Stimulated activated CD8-positive, alpha-beta memory T cell treated with anti-CD3 and anti-CD28 coated beads, Interleukin-4, amount 100 ng/mL, for 48 hours (primary cell): ENCODE results near the gene MICOS13.
A peak's percentile ranks its signal among the peaks of the same experiment; 100 is the strongest.
"Not testable (repeated sequence)": the region's sequence is repeated elsewhere in the genome, so short reads cannot be mapped to it uniquely, and the experiment has no call there.

Experiments used
- DNase-seq: peaks from one replicate; pipeline ENCODE4 v3.0.0-alpha.2; 2020

MICOS13 gene, protein sequence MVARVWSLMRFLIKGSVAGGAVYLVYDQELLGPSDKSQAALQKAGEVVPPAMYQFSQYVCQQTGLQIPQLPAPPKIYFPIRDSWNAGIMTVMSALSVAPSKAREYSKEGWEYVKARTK

GRCh38 chr19:5680437-5681368 lies at the start of gene MICOS13, which contains the start of gene HSD11B1L:
TSS of gene MICOS13 (minus strand) at chr19:5680516. CDS start at chr19:5680486, 30 bp downstream.
TSS of gene HSD11B1L (plus strand) at chr19:5681027. CDS start at chr19:5684833, 3,806 bp downstream.
- peak; percentile 99 for DNase-seq

GRCh38 chr19:5727453-5728050 lies 47.2 kb upstream of the MICOS13 start:
- DNase-seq = no peak

GRCh38 chr19:5719961-5720790 lies 39.9 kb upstream of the MICOS13 start, which contains the start of the genes CATSPERD and LONP1:
TSS of gene CATSPERD (plus strand) at chr19:5720637. CDS start at chr19:5720738, 101 bp downstream.
TSS of gene LONP1 (minus strand) at chr19:5720146. CDS start at chr19:5720132, 14 bp downstream.
- peak; percentile 98 for DNase-seq

- peak; percentile 65 for DNase-seq
Observed at GRCh38 chr19:5719274-5719960, 39.1 kb upstream of the MICOS13 start.

- DNase-seq = peak; percentile 72
Observed at GRCh38 chr19:5718579-5719273, 38.4 kb upstream of the MICOS13 start.

DNA sequence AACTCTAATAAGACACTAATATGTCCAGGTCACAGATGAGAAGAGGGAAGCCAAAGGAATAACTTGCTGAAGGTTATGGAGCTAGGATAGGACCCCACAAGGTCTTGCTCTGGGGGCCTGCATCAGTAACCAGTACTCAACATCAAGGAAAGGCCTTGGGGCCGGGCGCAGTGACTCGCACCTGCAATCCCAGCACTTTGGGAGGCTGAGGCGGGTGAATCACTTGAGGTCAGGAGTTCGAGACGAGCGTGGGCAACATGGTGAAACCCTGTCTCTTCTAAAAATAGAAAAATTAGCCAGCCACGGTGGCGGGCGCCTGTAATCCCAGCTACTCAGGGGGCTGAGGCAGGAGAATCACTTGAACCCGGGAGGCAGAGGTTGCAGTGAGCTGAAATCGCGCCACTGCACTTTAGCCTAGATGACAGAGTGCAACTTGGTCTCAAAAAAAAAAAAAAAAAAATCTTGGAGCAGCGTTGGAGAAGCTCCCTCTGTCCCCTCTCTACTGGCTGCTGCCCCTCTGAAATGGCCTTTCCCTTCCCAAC lies 37.8 kb upstream of the MICOS13 start:
- peak; percentile 80 for DNase-seq

DNA sequence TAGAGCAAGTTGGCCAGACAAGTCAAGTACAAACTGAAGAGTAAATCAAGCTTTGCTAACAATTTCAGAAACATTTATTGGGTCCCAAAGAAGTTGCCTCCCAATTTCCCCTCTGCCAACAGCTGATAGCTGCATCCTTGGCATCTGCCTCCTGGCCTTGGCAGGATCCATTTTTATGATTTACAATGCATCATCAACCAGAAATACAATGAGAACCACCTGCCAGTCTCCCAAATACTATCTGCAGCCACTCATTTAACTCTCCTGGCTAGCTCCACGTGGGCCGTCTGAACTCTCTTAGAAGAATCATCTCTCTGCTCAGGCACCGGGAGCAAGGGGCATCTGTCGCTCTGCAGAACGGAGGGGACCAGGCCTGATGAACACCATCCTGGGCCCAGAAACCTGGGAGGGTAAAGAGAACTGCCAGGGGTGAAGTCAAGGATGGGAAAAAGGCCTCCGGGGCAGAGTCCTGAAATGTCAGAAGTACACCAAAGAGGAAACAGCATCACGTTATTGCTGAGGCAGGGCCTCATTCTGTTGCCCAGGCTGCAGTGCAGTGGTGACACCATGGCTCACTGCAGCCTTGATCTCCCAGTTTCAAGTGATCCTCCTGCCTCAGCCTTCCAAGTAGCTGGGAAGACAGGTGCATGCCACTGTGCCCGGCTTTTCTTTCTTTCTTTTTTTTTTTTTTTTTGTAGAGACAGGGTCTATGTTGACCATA lies 37.1 kb upstream of the MICOS13 start:
- DNase-seq = no peak

GRCh38 chr19:5714816-5715215 lies 34.5 kb upstream of the MICOS13 start:
- DNase-seq = no peak

DNA sequence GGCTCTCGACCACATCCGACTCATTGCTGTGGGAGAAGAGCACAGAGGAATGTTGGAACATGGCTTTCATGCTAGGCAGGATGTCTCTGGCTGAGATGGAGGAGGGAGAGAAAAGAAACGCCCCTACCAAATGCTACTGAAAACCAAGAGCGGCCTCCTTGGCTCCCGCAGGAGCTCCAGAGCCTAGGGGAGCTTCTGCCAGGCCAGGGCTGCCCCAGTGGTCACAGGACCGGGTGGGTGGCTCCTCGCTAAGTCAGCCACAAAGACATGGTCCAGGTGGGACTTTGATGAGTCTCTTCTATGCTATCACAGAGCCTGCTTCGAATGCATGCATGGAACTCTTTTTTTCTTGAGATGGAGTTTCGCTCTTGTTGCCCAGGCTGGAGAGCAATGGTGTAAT lies 32.9 kb upstream of the MICOS13 start:
- DNase-seq = no peak

- DNase-seq = no peak
Observed at GRCh38 chr19:5711713-5712161, 31.4 kb upstream of the MICOS13 start.

DNA sequence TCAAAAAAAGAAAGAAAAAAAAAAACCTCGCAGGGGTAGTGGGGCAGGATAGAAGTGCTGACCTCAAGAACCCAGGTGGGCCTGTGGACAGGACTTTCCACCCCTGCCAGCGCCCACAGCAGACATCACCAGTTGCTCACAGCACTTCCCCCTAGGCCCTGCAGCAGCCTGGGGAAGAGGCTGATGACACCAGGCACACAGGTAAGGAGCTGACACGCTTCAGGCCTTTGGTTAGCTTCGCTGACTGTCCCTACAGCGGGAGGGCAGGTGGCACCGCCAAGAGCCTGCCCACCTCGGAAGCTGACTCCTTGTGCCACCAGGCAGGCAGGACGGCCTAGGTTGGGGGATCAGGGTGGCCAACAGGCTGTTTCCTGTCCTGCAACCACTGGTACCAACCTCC lies 30.7 kb upstream of the MICOS13 start:
- no peak for DNase-seq

DNA sequence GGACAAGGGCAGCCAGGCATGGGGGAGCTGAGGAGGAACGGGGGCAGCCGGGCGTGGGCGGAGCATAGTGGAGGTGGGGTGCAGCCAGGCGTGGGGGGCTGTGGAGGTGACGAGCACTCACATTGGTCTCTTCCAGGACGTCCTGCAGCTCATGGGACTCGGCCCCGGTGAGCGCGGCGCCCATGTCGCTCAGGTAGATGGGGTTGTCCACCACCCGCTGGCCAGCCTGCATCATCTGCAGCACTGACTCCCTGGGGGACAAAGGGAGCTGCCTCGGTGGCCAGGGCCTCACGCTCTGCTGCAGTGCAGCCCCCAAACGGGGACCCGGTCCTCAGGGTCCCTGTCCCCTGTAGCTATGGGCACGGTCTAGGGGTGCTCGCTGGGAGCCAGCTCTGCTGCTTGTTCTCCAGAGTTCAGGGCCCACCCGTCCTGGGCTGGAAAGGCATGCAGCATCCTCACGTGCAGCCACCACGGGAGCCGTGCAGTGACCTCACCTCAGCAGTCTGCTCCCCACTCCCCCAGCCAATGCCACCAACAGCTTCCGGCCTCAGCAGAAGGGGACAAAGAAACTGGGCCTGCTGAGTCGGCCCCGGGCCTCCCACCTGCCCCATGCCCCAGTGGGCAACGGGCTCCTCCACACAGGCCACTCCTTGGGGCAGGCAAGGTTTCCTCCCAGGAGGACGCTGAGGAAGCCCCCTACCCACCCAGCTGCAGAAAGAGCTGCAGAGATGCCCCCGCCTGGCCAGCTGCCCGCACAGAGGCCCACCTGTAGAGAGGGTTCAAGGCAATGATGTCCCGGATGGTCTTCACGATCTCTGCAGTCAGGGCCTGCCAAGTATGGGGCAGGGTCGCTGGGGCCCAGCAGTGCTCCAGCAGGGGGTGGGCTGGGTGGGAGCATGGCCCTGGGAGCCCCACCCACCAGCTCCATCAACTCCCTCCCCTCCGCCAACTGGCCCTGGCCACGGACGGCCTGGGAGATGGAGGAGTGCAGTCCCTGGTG lies 27.6 kb upstream of the MICOS13 start:
- DNase-seq = no peak

DNA sequence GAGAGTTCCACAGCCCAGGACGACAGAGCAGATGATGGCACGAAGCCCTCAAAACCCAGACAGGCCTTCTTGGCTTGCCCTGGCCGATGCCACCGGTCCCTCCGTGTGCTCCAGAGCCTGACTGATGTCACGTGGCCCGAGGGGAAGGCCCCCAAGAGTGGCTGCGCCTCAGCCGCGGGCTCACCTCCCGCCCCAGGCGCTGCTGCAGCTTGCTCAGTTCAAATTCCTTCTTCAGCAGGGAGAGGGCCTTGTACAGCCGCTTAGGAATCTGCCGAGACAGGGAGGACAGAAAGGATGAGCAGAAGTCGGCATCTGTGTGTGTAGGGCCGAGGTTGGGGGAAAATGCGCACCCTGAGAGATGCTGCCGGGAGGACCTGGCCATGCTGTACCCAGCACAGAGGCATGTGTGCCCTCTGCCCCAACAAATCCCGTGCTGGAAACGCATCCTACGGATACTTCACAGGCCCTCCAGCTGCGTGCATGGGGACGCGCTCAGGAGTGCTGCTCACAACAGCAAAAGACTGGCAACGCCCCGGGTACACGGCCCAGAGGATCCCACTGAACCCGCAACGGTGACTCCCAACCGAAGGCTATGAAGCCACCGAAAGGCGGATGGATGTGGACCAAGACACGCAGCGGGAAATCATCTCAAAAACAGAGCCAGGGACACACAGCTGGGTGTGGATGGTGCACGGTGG lies 26.7 kb upstream of the MICOS13 start:
- DNase-seq = no peak

GRCh38 chr19:5705552-5705951 lies 25.2 kb upstream of the MICOS13 start:
- no peak for DNase-seq

GRCh38 chr19:5703819-5704818 lies 23.8 kb upstream of the MICOS13 start:
- no peak for DNase-seq

- DNase-seq = not testable (repeated sequence)
Observed at GRCh38 chr19:5702053-5702410, 21.7 kb upstream of the MICOS13 start.

DNA sequence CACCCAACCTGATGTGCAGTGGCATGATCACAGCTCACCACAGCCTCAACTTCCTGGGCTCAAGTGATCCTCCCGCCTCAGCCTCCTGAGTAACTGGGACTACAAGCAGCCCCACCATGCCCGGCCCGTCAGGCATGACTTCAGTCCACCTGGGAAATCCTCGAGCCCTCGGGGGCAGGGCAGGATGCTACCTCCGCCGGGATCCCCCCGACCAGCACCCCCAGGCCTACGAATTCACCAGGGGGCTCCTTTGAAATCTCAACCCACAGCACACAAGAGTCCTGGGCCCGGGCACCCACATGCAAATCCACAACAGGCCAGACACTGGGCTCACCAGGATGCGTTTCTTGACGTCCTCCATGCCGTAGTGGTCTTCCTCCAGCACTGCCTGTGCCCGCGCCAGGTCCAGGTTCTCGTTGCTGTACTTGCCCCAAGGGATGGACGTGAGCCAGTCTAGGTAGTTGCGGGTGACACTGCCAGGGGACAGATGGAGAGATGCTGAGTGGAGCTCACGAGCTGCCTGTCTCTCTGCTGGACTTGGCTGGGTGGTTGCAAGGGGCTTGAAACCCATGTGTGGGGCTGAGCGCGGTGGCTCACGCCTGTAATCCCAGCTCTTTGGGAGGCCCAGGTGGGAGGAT lies 20.3 kb upstream of the MICOS13 start:
- DNase-seq = no peak
